CD4-positive, alpha-beta T cell treated with Interleukin-21 for 1 hour (primary cell): ENCODE measurements around the gene A1CF.
"Not testable (repeated sequence)": the region's sequence is repeated elsewhere in the genome, so short reads cannot be mapped to it uniquely, and the experiment has no call there.

ENCODE experiments used
- DNase-seq: peaks from one replicate; pipeline ENCODE4 v3.0.0-alpha.2; 2020

A1CF gene

GRCh38 chr10:50787962-50788361 lies 97.5 kb downstream of the A1CF start:
- not testable (repeated sequence) for DNase-seq

- DNase-seq, result not testable (repeated sequence)
These were observed 103.4 kb downstream of the A1CF start for GRCh38 chr10:50782017-50782416.

- DNase-seq, result not testable (repeated sequence)
These were observed 105.4 kb downstream of the A1CF start for GRCh38 chr10:50780036-50780435.

GRCh38 chr10:50774868-50775267 lies 110.6 kb downstream of the A1CF start:
- DNase-seq, result not testable (repeated sequence)

GRCh38 chr10:50772042-50772441 lies 113.4 kb downstream of the A1CF start:
- DNase-seq, result not testable (repeated sequence)

GRCh38 chr10:50766774-50767513 lies 118.5 kb downstream of the A1CF start:
- DNase-seq, result not testable (repeated sequence)
